ENCODE measurements around the gene PLA2G2C.

DNA sequence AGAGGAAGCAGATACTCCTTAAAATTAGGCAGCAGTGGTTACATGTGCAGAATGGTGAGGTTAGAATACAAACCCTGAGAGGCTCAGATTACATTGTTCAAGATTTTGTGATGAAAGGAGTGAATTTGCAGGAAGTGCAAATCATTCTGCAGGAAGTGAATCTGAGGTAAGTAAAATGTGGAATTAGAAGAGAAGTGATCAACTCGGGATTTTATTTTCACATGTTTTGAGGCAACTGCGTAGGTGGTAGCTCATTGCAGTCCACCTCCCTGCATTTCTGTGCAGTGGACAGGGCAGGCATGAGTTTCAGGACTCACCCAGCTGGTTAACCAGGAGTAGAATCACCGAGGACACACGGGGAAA, 2.1 kb upstream of the PLA2G2C start:
- TF ChIP-seq CTCF (IDR thresholded peaks at IDR 0.05) (no peak), ZFX (IDR thresholded peaks at IDR 0.05; ENCODE audit: borderline replicate concordance) (no peak)
